ENCODE results near the gene HEXIM2.

Gene HEXIM2

GRCh38 chr17:45129426-45129939 lies 32.2 kb upstream of the HEXIM2 start (continued):
- TF ChIP-seq ZNF24 (tag by site-specific recombination; IDR thresholded peaks at IDR 0.05), result peak; percentile 30; the same call in 1 of the 2 replicates
- TF ChIP-seq KLF10 (tag by site-specific recombination; IDR thresholded peaks at IDR 0.05), result no peak
- no peak for TF ChIP-seq ZSCAN30 (tag by site-specific recombination; IDR thresholded peaks at IDR 0.05)
- no peak for TF ChIP-seq SP2 (tag by site-specific recombination; IDR thresholded peaks at IDR 0.05)
- TF ChIP-seq ZBTB1 (tag by site-specific recombination; IDR thresholded peaks at IDR 0.05), result no peak
- TF ChIP-seq ZFP69B (tag by site-specific recombination; IDR thresholded peaks at IDR 0.05), result 0 out of 2 replicates have a peak, but pooled peaks have one; percentile 20
- no peak for TF ChIP-seq GLIS2 (tag by site-specific recombination; IDR thresholded peaks at IDR 0.05)
- no peak for TF ChIP-seq ZNF214 (tag by site-specific recombination; IDR thresholded peaks at IDR 0.05; ENCODE audit: borderline replicate concordance)
- TF ChIP-seq MEIS1 (CRISPR knock-in tag; IDR thresholded peaks at IDR 0.05; ENCODE audit: borderline replicate concordance), result no peak
- no peak for TF ChIP-seq CTCF (tag by site-specific recombination; IDR thresholded peaks at IDR 0.05)
- TF ChIP-seq ZBTB21 (tag by site-specific recombination; IDR thresholded peaks at IDR 0.05), result no peak
- TF ChIP-seq ZNF302 (tag by site-specific recombination; IDR thresholded peaks at IDR 0.05; ENCODE audit: low read depth), result no peak
- TF ChIP-seq ZNF555 (tag by site-specific recombination; conservative IDR thresholded peaks at IDR 0.05), result no peak
- TF ChIP-seq ZNF10 (tag by site-specific recombination; IDR thresholded peaks at IDR 0.05), result no peak
- no peak for TF ChIP-seq YY1 (tag by site-specific recombination; IDR thresholded peaks at IDR 0.05)
- no peak for TF ChIP-seq FEZF1 (tag by site-specific recombination; IDR thresholded peaks at IDR 0.05)
- no peak for TF ChIP-seq ZFP3 (tag by site-specific recombination; IDR thresholded peaks at IDR 0.05; ENCODE audit: low read depth)
- TF ChIP-seq KLF17 (tag by site-specific recombination; IDR thresholded peaks at IDR 0.05), result no peak
- no peak for TF ChIP-seq ZNF292 (tag by site-specific recombination; IDR thresholded peaks at IDR 0.05; ENCODE audit: borderline replicate concordance, low read depth)
- no peak for TF ChIP-seq ZNF341 (tag by site-specific recombination; IDR thresholded peaks at IDR 0.05; ENCODE audit: low read depth)
- TF ChIP-seq MZF1 (tag by site-specific recombination; IDR thresholded peaks at IDR 0.05; ENCODE audit: borderline replicate concordance), result no peak
- TF ChIP-seq ZNF660 (tag by site-specific recombination; IDR thresholded peaks at IDR 0.05), result no peak
- TF ChIP-seq OVOL3 (tag by site-specific recombination; IDR thresholded peaks at IDR 0.05), result no peak
- peak; percentile 83 for TF ChIP-seq ZBTB6 (tag by site-specific recombination; IDR thresholded peaks at IDR 0.05)
- TF ChIP-seq ZNF596 (tag by site-specific recombination; IDR thresholded peaks at IDR 0.05), result 0 out of 2 replicates have a peak, but pooled peaks have one; percentile 52
- no peak for TF ChIP-seq HOXA7 (CRISPR knock-in tag; IDR thresholded peaks at IDR 0.05; ENCODE audit: borderline replicate concordance)
- TF ChIP-seq ZNF792 (tag by site-specific recombination; IDR thresholded peaks at IDR 0.05), result no peak
- no peak; the same call in 1 of the 2 replicates for TF ChIP-seq PRDM10 (tag by site-specific recombination; IDR thresholded peaks at IDR 0.05)
- peak; percentile 51; the same call in 1 of the 2 replicates for TF ChIP-seq ZBTB8A (tag by site-specific recombination; IDR thresholded peaks at IDR 0.05)
- TF ChIP-seq ZNF221 (tag by site-specific recombination; IDR thresholded peaks at IDR 0.05; ENCODE audit: borderline replicate concordance), result no peak
- TF ChIP-seq ZNF416 (tag by site-specific recombination; IDR thresholded peaks at IDR 0.05), result no peak
- no peak for TF ChIP-seq ZFHX2 (tag by site-specific recombination; conservative IDR thresholded peaks at IDR 0.05)
- no peak for TF ChIP-seq ZNF350 (tag by site-specific recombination; IDR thresholded peaks at IDR 0.05)
- TF ChIP-seq ZNF391 (tag by site-specific recombination; IDR thresholded peaks at IDR 0.05; ENCODE audit: borderline replicate concordance, low read depth), result no peak
- no peak for TF ChIP-seq ZEB2 (tag by site-specific recombination; IDR thresholded peaks at IDR 0.05)
- TF ChIP-seq ZNF777 (tag by site-specific recombination; IDR thresholded peaks at IDR 0.05; ENCODE audit: borderline replicate concordance), result no peak

Measured in HEK293 (cell line).